Inflammatory macrophage treated with lipopolysaccharide for 4 hours (primary cell): ENCODE data around the gene BMP7.
"Not testable (repeated sequence)": the region's sequence is repeated elsewhere in the genome, so short reads cannot be mapped to it uniquely, and the experiment has no call there.

ENCODE experiments used
- DNase-seq: peaks from one replicate; pipeline ENCODE4 v3.0.0-alpha.2; 2020

Gene BMP7

DNA sequence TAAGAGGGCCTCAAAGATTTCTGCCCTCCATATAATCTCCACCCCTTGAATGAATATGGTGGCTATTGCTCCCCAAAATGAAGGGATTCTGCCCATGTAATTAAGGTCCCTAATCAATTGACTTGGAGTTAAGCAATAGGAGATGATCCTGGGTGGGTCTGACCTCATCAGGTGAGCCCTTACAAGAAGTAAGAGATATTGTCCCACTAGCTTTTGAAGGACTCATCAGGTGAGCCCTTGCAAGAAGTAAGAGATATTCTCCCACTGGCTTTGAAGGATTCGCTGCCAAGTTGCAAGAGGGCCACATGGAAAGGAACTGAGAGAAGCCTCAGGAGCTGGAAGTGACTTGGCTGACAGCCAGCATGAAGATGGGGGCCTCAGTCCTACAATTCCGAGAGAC lies 103.4 kb downstream of the BMP7 start:
- DNase-seq, result no peak

GRCh38 chr20:57162362-57162652 lies 104.1 kb downstream of the BMP7 start:
- DNase-seq, result no peak

GRCh38 chr20:57161478-57162361 lies 104.7 kb downstream of the BMP7 start:
- no peak for DNase-seq

GRCh38 chr20:57160985-57161384 lies 105.5 kb downstream of the BMP7 start:
- DNase-seq, result peak; percentile 2

- no peak for DNase-seq
Measured at GRCh38 chr20:57159945-57160610, 106.4 kb downstream of the BMP7 start.

DNA sequence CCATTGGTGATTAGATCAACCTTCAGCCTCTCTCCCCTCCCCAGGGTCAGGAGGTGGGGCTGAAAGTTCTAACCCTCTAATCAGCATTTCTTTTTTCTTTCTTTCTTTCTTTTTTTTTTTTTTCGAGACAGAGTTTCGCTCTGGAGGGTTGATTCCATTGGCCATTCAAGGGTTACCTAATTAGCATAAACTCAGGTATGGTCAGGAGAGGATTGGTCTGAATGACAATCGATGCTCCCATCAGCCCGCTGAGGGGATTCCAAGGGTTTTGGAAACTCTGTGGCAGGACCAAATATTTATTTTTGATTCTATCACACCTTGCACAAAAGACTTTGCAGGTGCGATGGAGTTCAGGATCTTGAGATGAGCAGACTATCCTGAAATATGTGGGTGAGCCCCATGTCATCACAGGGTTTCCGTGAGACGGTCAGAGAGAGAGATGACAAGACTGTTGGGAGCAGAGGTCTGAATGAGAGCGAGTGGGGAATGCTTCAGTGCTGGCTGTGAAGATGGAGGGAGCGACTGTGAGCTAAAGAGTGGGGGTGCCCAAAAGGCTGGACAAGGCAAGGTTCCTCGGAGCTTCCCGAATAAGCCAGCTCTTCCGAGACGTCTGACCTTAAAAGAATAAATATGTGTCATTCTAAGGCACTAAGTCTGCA lies 107.1 kb downstream of the BMP7 start:
- no peak for DNase-seq

DNA sequence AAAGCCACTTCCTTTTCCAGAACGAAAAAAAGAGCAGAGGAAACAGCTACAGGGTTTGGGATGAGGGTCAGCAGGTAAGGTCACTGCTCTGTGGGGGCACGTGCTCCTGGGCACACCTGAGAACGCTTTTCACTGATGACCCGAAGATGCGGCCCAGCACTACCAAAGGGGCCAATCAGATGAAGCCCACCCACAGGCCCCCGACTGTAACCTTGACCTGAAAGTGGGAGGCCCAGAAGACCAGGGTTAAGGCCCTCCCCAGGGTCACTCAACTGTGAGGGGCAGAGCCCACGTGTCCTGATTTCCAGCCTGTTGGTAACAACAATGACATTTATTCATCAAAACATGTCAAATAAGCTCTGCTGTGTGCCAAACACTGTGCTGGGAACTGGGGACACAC lies 108.0 kb downstream of the BMP7 start:
- no peak for DNase-seq

- DNase-seq, result not testable (repeated sequence)
Measured at GRCh38 chr20:57157787-57158186, 108.7 kb downstream of the BMP7 start.

- DNase-seq, result no peak
Measured at GRCh38 chr20:57157106-57157691, 109.2 kb downstream of the BMP7 start.

DNA sequence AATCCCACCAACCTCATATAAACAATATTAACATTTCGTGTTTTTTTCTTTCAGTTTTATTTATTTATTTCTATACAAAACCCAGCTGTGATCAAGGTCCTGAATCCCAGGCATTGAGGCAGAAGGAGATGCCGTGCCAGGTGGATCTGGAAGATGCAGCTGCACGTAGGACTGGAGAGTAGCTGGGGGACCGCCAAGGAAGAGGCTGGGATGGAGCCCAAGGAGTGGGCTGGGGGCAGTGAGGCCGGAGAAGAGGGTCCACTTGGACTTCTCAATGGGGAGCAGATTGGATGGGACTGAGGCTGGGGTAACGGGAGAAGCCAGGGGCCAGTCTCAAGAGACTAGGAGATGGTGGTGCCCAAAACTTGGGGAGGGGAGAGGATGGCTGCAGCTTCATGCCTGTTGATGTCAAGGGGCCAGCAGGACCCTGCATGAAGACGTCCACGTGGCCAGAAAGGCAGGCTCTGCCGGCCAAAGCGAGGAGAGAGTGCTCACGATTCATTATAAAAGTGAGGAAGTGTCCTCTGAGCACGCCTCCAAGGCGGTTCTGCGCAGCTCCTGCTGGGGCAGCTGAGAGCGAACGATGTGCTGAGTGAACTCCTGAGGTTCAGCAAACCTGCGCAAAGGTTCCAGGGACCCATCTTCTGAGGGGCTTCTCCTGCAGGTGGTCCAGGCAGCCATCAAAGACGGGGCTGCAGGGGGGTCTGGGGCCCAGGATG lies 110.3 kb downstream of the BMP7 start:
- DNase-seq, result no peak

GRCh38 chr20:57155415-57155814 lies 111.0 kb downstream of the BMP7 start:
- no peak for DNase-seq

GRCh38 chr20:57153238-57153905 lies 113.1 kb downstream of the BMP7 start:
- DNase-seq, result no peak

DNA sequence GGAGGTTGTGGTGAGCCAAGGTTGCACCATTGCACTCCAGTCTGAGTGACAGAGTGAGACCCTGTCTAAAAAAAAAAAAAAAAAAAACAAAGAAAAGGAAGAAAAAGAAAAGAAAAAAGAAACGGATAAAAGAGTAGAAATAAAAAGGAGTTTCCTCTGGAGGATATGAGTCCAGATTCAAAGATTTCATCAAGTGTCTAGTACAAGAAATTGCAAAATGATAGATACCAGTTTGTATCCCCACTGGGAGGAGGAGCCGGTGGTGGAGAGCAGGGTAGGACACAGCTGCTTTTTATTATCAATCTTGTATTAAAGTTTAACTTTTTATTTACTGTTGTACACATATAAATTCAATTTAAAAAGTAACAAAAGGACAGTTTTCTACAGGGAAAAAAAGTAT lies 113.9 kb downstream of the BMP7 start:
- DNase-seq, result no peak

DNA sequence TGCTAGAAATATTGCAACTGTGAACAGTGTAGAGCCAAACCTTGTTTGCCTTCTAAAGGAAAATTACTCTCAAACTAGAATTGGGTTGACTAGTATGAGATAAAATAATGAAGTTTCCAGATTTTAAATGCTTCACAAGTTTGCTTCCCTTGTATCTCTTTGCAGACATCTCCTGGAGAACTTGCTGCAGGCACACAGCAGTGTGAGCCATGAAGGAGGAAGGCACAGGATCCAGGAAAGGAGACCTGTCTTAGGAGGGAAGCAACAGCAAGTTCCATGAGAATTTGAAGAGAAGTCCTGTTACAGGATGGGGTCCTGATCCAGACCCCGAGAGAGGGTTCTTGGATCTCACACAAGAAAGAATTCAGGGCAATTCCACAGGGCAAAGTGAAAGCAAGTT lies 115.9 kb downstream of the BMP7 start:
- DNase-seq, result no peak

GRCh38 chr20:57148263-57148662 lies 118.2 kb downstream of the BMP7 start:
- DNase-seq, result no peak

DNA sequence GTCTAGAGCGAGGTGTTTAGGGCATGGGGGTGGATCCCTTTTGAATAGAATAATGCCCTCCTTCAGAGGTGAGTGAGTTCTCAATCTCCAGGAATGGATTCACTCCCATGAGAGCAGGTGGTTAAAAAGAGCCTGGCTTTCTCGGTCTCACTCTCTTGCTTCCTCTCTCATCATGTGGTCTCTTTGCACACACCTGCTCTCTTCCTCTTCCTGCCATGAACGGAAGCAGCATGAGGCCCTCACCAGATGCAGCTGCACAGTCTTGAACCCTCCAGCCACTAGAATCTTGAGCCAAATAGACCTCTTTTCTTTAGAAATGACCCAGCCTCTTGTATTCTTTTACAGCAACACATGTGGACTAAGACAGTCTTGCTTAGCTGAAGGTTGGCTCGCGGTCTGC lies 119.3 kb downstream of the BMP7 start:
- no peak for DNase-seq

- no peak for DNase-seq
Measured at GRCh38 chr20:57146155-57146554, 120.3 kb downstream of the BMP7 start.

DNA sequence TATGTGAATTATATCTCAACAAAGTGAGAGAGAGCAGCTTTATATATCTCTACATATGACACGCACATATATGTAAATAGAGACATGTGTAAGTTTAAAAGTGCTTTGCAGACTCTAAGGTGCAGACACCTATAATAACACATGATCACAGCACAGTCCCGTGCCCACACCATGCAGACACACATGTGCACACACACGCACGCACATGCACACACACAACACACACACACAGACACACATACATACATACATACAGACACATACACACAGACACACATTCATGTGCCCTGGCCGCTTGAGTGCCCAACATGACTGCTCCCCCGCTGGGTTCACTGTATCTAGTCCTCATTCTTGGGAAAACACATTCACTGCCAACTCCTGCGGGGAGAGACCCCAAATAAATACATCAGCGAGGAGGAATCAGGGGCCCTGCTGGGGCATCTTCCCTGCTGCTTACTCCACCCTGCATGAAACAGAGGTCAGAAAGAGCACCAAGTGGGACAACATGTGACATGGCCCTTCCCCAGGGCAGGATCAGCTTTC lies 121.3 kb downstream of the BMP7 start:
- DNase-seq, result no peak

- no peak for DNase-seq
Measured at GRCh38 chr20:57143173-57143572, 123.3 kb downstream of the BMP7 start.

GRCh38 chr20:57142667-57143066 lies 123.8 kb downstream of the BMP7 start:
- no peak for DNase-seq

DNA sequence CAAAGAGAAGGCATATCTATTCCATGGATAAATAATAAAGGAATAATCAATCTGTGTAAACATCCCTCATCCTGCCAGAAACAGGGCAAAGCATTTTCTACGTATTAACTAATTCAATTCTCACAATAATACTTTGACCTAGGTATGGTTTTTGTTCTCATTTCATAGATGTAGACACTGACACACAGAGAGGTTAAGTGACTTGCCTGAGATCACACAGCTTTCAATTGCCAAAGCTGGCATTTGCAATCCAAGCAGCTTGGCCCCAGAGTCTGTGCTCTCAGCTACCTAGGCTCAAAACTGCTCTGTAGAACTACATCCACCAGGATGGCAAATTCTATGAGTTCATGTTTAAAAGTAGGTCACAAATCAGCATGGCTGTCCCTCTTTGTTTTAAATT lies 124.9 kb downstream of the BMP7 start:
- DNase-seq, result no peak

- DNase-seq, result no peak
Measured at GRCh38 chr20:57140416-57140965, 126.0 kb downstream of the BMP7 start.
